Transverse colon (tissue), 3 donors: ENCODE results near the gene ZNF391.

Experiments
- CTCF ChIP-seq, 5 experiments: fragments of 200-600 bp in 3 of 5; fragments of 450-650 bp in 2 of 5; sonication (generic) in 3 of 5; IDR thresholded peaks; 1 replicate in 2 of 5; 2 replicates in 3 of 5; pipeline ENCODE4 v1.5.1; 2016 to 2017; ENCODE audit warnings: antibody characterized with exemption in 5 of 5, inconsistent platforms in 3 of 5, mild to moderate bottlenecking in 2 of 5, moderate library complexity in 1 of 5
- POLR2A ChIP-seq: fragments of 450-650 bp; IDR thresholded peaks from one replicate; pipeline ENCODE4 v1.6.1; 2016; ENCODE audit warnings: antibody characterized with exemption, mild to moderate bottlenecking, moderate library complexity

GRCh38 chr6:27428966-27429365 is 40.4 kb downstream of the ZNF391 start:
- TF ChIP-seq CTCF (IDR thresholded peaks at IDR 0.05) (no peak), POLR2A (no peak)
